NCI-H128 (cell line): ENCODE measurements around the gene BFAR.
"Not testable (repeated sequence)": the region's sequence is repeated elsewhere in the genome, so short reads cannot be mapped to it uniquely, and the experiment has no call there.

ENCODE experiments used
- DNase-seq: peaks from one replicate; lab custom pipeline; 2025; ENCODE audit not compliant: unreplicated experiment; lab: John Stamatoyannopoulos, UW

The BFAR gene

DNA sequence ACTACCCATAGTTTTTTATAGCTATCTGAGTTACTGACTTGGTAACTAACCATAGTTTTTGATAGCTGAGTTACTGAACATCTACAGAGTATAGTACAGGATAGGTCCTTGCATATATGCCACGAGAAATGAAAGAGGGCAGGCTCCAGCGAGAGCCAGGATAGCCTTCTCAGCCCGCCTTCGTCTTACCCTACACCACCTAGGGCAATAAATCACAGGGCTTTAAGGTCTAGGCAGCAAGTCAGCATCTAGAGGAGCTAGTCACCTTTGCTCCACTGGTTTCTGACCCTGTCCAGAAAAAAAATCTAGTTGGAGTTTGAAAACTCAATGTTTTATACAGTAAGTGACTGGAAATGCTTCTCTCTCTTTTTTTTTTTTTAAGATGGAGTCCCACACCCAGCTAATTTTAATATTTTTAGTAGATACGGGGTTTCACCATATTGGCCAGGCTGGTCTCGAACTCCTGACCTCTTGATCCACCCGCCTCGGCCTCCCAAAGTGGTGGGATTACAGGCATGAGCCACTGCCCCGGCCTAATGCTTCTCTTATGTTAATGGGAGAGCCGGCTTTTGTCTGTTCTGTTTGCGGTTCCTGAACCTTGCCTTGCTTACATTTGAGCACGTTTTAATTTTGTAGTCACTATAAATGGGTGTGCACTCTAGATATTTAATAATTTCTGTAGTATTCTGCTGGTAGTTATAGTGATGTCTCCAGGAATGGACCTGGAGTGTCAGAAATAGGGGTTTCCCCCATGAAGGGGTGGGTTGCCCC is 2.8 kb downstream of the BFAR start:
- DNase-seq = no peak

DNA sequence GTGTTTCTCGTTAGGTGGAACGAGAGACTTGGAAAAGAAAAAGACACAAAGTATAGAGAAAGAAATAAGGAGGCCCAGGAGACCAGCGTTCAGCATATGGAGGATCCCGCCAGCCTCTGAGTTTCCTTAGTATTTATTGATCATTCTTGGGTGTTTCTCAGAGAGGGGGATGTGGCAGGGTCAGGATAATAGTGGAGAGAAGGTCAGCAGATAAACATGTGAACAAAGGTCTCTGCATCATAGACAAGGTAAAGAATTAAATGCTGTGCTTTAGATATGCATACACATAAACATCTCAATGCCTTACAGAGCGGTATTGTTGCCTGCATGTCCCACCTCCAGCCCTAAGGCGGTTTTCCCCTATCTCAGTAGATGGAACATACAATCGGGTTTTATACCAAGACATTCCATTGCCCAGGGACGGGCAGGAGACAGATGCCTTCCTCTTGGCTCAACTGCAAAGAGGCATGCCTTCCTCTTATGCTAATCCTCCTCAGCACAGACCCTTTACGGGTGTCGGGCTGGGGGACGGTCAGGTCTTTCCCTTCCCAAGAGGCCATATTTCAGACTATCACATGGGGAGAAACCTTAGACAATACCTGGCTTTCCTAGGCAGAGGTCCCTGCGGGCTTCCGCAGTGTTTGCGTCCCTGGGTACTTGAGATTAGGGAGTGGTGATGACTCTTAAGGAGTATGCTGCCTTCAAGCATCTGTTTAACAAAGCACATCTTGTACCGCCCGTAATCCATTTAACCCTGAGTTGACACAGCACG is 3.6 kb downstream of the BFAR start:
- DNase-seq = not testable (repeated sequence)

DNA sequence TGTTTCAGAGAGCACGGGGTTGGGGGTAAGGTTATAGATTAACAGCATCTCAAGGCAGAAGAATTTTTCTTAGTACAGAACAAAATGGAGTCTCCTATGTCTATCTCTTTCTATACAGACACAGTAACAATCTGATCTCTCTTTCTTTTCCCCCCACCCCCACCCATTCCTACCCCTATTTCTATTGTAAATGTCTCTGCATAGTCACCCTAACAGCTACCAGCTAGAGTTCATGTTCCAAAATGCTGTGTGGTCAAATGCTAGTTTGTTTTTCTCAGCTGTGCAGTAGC is 4.1 kb downstream of the BFAR start:
- not testable (repeated sequence) for DNase-seq

DNA sequence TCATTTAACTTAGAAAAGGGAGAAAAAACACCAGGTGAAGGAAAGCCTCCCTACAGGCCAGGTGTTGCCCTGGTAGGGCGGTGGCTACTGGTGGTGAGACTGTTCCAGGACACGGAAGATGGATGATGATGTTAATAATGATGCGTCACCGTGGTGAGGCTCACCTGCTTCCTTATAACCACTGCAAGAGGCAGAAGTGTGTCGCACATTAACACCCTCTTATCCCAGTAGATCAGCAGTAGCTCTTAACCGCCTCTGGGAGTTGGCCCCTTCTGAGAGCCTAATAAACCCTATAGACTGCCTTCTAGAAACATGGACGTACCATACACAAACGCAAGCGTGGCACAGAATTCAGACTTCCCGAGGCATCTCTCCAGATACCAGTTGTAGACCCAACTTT is 7.8 kb downstream of the BFAR start:
- no peak for DNase-seq

DNA sequence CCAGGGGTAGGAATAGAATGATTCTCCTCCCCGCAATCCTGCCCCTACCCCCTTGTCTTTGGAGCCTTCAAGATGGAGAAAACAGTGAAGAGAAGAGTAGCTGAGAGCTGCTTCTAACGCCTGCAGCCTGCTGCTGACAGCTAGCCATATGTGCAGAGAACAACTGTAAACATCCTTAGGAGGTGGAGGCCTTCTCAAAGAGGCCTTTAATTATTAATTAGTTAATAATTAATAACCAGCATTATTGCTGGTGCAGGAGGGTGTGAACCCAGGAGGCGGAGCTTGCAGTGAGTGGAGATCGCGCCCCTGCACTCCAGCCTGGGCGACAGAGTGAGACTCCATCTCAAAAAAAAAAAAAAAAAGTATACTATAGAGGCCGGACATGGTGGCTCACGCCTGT is 8.5 kb downstream of the BFAR start:
- DNase-seq = no peak

DNA sequence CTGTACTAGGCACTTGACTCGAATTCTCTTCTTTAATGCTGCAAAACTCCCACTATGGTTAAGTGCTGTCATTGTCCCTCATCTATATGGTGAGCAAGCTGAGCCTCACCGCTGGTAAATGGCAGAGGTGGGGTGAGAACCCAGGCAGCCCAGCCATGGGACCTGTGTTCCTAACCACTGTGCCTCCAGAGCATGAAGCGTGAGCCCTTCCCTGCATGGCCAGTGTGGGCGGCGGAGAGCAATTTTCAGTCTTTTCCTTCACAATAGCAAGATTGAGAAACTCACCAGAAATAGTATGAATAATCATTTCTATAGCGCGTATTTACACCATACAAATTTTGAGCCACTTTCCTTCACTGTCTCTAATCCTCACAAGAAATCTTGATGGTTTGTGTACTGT is 9.2 kb downstream of the BFAR start:
- no peak for DNase-seq

DNA sequence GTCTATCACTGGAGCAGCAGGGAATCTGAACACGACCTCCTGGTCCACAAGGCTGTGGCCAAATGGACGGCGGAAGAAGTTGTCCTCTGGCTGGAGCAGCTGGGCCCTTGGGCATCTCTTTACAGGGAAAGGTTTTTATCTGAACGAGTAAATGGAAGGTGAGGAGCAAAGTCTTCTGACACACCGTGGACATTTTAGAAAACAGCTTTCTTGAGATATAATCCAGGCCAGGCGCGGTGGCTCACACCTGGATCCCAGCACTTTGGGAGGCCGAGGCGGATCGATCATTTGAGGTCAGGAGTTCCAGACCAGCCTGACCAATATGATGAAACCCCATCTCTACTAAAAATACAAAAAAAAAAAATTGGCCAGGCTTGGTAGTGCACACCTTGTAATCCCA is 17.1 kb downstream of the BFAR start:
- DNase-seq = no peak

DNA sequence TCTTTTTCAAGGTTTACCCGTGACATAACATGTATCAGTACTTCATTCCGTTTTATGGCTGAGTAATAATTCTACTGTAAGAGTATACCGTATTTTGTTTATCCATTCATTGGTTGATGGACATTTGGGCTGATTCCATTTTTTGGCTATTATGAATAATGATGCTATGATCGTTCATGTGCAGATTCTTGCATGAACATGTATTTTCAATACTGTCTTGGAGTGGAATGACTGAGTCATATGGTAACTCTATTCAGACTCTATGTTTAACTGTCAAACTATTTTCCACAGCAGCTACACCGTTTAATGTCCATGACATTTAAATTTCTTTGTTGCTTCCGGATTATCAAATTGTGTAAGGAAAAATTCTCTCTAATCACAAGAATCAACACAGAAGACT is 17.9 kb downstream of the BFAR start:
- no peak for DNase-seq

DNA sequence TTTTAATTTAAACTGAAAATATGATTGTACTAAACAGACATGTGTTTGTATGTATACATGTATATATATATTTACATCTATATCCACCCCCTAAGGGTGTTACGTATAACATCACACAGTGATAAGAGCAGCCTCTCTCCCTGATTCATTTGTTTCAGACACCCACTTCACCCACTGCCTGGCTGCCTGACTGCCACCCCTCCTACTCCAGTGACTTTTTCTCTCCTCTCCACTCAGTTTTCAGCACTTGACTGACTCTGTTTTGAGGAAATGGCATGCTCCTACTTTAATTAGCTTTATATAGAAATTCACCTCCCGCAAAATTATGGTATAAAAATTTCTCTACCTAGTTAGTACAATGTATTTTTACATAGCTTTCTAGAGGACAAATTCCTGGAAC is 20.0 kb downstream of the BFAR start:
- no peak for DNase-seq

DNA sequence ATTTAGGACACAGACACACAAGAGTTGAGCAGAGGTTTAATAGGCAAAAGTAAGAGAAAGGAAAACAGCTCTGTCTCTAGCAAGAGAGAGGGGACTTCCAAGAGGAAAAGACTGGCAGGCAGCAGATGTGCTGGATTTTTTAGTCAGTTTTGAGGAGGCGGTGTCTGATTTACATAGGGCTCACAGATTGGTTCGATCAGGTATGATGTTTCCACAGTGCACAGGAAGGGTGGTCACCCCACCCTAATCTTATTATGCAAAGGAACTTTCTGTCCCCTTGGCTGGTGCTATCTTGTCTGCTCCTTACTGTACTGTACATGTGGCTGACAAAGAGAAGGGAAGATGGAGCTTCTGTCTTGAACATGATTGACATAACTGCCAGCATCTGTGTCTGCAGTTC is 25.3 kb downstream of the BFAR start:
- DNase-seq = no peak

DNA sequence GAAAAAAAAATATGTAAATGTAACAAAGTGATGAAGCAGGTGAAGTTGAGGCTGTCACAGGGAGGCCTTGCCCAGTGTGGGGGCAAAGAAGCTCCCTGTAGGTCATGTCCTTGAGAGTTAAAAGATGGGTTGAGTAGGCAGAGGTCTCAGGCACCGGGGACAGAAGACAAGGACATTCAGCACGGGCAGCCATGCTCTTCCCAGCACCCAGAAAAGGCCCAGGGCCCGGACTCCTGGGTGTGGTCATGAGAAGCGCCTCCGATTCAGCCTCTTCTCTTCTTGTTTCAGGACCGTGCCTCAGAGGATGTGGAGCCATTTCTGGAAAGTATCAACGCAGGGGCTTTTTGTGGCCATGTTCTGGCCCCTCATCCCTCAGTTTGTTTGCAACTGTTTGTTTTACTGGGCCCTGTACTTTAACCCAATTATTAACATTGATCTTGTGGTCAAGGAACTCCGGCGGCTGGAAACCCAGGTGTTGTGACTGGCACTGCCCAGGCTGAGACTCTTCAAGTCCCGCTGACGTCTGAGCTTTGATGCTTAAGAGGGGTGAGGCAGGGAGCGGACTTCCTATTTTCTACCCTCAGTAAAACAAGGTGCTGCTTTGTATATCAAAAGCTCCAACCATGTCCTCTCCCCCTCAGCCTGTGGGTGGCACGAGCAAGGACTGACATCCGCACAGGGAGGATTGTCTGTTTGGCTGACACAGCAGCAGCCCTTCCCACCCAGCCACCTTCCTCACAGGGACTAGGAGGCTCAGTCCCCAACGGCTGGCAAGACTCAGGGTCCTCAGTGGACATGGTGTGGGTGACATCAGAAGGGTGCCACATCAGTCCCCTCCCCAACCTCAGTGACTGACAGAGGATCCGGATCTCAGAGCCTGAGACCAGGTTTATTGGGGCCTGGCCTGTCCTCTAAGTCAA is 34.9 kb downstream of the BFAR start:
- no peak for DNase-seq

DNA sequence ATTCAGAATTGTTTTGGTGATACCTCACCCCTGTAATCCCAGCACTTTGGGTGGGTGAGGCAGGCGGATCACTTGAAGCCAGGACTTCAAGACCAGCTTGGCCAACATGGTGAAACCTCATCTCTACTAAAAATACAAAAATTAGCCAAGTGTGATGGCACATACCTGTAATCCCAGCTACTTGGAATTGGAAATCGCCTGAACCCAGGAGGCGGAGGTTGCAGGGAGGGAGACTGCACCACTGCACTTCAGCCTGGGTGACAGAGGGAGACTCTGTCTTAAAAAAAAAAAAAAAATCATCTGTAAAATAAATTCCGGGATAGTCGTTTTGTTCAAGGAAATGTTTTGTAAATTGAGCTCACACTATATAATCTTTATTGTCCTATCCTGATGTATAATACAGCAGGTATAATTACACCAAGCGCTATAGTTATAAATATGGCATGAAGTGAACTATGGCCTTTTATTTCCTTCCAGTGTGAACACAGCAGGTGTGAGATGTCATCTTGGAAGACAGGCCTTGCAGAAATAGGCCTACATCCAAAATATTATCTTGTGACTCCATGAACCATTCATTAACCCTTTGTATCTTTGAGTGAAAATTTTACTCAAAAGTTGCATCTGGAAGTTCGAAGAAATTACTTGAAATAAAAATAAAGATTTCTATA is 35.9 kb downstream of the BFAR start:
- DNase-seq = no peak

DNA sequence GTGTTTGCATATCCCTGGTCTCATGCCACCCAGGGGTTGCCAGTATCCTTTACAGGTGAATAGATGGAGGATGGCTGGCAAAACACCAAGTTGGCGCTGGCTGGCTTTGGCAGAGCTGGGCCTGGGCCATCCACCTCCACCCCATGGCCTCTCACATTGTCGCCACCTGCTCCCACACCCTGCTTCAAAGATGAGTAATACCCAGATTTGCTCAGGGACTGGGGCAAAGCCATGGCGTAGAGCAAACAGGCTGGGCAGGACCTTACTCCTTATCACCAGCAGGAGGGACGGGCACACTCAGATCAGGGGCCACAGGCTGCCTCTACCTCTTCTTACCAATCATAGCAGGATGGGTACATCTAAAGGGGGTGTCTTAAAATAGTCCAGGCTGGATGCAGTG is 37.0 kb downstream of the BFAR start:
- DNase-seq = no peak

DNA sequence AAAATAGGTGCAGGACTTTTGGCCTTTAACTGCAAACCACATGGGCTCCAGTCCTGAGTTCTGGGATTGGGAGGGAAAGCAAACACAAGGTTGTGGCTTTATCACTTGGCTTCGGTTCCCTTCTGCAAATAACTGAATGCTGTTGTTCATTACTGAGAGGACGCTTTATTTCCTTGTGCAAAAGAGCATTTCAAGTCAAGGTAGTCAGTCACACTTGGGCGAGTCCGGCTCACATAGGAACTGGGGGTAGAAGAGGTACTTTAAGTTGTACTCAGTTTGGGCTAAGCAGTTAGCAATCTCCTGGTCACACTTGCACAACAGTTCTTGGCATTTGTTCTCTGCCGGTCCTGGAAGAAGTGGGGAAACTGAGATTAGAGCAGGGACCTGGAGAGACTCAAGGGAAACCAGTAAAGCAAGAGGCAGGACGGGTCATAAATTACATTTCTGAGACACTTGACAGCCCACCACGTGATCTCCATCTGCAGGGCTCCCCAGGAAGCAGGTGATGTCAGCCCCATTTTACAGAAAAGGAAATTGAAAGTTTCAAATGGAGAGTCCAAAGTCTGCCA is 39.7 kb downstream of the BFAR start:
- DNase-seq = no peak

DNA sequence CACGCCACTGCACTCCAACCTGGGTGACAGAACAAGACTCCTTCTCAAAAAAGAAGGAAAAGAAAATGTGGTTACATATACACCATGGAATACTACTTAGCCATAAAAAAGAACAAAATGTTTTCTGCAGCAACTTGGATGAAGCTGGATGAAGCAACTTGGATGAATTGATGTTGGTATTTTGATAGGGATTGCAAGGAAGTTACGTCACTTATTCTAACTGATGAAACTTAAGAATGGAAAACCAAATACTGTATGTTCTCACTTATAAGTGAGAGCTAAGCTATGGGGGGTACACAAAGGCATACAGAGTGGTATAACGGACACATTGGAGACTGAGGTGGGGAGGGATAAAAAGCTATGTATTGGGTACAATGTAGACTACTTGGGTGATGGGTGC is 43.9 kb downstream of the BFAR start:
- DNase-seq = no peak

DNA sequence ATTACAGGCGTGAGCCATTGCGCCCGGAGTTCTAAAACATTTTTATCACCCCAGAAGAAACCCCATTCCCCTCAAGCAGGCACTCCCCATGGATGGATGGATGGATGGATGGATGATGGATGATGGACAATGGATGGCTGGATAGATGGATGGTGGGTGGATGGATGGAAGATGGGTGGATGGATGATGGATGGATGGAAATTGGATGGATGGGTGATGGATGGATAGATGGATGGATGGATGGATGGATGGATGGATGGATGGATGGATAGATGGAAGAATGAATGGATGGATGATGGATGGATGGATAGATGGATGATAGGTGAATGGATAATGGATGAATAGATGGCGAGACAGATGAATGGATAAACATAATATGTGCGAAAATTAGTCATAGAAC is 44.9 kb downstream of the BFAR start:
- DNase-seq = no peak

DNA sequence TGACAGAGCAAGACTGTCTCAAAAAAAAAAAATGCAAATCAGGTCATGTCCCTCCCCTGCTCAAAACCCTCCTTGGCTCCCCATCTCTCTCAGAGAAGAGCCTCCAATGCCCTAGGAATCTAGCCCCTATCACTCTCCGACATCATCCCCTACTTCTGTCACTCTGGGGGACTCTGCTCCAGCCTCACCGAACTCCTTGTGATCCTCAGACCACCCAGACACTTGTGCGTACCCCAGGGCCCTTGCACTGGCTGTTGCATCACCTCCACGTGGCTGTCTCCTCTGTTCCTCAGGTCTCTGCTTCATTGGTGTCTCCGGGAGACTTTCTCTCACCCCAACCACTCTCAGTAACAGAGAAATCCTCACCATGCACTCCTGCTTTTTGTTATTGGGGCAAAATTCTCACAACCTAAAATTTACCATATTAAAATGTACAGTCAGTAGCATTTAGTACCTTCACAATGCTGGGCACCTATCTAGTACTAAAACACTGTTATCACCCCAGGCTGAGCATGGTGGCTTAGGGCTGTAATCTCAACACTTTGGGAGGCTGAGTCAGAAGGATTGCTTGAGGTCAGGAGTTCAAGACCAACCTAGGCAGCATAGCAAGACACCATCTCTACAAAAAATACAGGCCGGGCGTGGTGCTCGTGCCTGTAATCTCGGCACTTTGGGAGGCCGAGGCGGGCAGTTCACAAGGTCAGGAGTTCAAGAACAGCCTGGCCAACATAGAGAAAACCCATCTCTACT is 46.2 kb downstream of the BFAR start:
- no peak for DNase-seq

DNA sequence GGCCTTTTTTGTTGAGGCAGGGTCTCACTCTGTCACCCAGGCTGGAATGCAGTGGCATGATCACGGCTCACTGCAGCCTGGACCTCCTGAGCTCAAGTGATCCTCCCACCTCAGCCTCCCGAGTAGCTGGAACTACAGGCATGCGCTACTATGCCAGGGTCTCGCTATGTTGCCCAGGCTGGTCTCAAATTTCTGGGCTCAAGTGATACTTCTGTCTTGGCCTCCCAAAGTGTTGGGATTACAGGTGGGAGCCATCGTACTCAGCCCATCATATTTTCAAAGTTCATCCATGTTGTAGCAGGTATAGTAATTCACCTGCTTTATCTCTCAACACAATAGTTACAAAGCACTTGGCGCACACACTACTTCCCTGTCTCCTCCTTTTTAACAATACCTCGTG is 47.6 kb downstream of the BFAR start:
- DNase-seq = not testable (repeated sequence)

DNA sequence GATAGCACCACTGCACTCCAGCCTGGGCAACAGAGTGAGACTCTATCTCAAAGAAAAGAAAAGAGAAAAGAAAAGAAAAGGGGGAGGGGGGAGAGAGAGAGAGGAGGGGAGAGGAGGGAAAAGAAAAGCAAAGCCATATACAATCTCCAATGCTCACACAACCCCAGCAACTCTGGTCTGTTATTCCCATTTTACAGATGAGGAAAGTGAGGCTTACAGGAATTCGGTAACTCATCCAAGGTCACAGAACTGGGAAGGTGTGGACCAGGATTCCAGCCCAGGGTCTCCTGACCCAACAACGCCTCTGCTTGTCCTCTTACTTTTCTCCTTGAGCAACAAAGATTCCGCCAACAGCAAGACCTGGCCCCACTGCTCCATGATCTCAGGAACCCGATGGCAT is 48.4 kb downstream of the BFAR start:
- no peak for DNase-seq

DNA sequence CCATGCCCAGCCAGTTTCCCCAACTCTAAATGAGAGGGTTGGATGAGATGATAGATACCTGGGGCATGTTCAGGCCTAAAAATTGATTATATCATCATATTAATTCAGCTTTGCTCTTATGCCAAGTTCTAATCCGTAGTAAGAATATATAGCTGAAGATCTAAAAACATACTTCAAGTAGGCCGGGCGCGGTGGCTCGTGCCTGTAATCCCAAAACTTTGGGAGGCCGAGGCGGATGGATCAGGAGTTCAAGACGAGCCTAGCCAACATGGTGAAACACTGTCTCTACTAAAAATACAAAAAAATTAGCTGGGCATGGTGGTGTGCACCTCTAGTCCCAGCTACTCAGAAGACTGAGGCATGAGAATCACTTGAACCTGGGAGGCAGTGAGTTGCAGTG is 49.4 kb downstream of the BFAR start:
- no peak for DNase-seq
